Right lobe of liver (tissue), 6 donors: ENCODE data around the gene GGTA1. TPM values are rescaled to one million over a fixed set of nuclear protein-coding genes. Genes with fewer than 3 reads are reported as not detected.

Experiments
- ATAC-seq, 4 donors: fragments of 200-7000 bp; cut with Tn5 transposase; one replicate each; pipeline ENCODE4 v1.9.1; 2020; ENCODE audit warnings: mild to moderate bottlenecking in 4 of 4, moderate library complexity in 4 of 4
- DNase-seq, 3 donors: peaks; one replicate each; pipeline ENCODE4 v3.0.0-alpha.2; 2020
- H3K27ac ChIP-seq, 3 donors: fragments of 200-600 bp; one replicate each; pipeline ENCODE4 v1.8.0; 2022
- H3K27me3 ChIP-seq, 2 donors: fragments of 200-600 bp; one replicate each; pipeline ENCODE4 v1.8.0; 2022
- H3K36me3 ChIP-seq, 4 donors: fragments of 200-600 bp; sonication (generic) in 1 of 4; one replicate each; pipeline versions ENCODE4 v1.5.1 to v1.8.0; 2017 to 2022; ENCODE audit warnings: control low read depth in 1 of 4
- H3K4me1 ChIP-seq, 4 donors: fragments of 200-600 bp; sonication (generic) in 1 of 4; one replicate each; pipeline versions ENCODE4 v1.5.1 to v1.8.0; 2017 to 2022; ENCODE audit warnings: control low read depth in 1 of 4
- H3K4me3 ChIP-seq, 3 donors: fragments of 200-600 bp; one replicate each; pipeline ENCODE4 v1.8.0; 2022
- H3K9me3 ChIP-seq, 4 donors: fragments of 200-600 bp; sonication (generic) in 1 of 4; one replicate each; pipeline versions ENCODE4 v1.5.1 to v1.8.0; 2017 to 2022; ENCODE audit warnings: control low read depth in 1 of 4
- CTCF ChIP-seq, 4 donors: fragments of 200-600 bp in 3 of 4; fragments of 450-650 bp in 1 of 4; IDR thresholded peaks; one replicate each; pipeline versions ENCODE4 v1.5.1 to v1.8.0; 2016 to 2022; ENCODE audit warnings: antibody characterized with exemption in 4 of 4, mild to moderate bottlenecking in 2 of 4
- POLR2A ChIP-seq: fragments of 450-650 bp; IDR thresholded peaks from one replicate; pipeline ENCODE4 v1.6.1; 2017; ENCODE audit warnings: antibody characterized with exemption, mild to moderate bottlenecking
- WGBS: methylation state at CpG from one replicate; pipeline ENCODE4 v1.1.6; 2018; ENCODE audit warnings: low coverage, low lambda C conversion rate; ENCODE audit not compliant: insufficient coverage; ENCODE audit errors: missing lambda C conversion rate; 5-methylcytosine and 5-hydroxymethylcytosine counted together
- intact Hi-C, 2 donors: fragments of 100-400 bp; cut with DNase I; formaldehyde crosslinking; loops; one replicate each; pipeline versions ENCODE4 v1.11.2 to v1.14.1; 2022
- total RNA-seq, 6 experiments: library from RNA; depleted of rRNA in 2 of 6; stranded (reverse); fragments of >200 nt in 2 of 6; fragmentation: NEBNext Ultra II Directional in 3 of 6; extraction: Animal tissue kit (Norgen Biotek cat#: 25700) in 3 of 6; gene quantifications; one replicate each; pipeline versions ENCODE4 v1.1.0 to v1.2.4, GENCODE V29; 2016 to 2023
- donor health status: DM: no; HTN: yes; CAD: no.
- donor health status: DM: no; HTN: no; CAD: no.
- donor health status: DM: no; HTN: no; CAD: no.
- donor health status: DM: no; HTN: yes; CAD: no.
- donor health status: DM: no; HTN: yes; CAD: no.

GGTA1 gene
- total RNA-seq, 6 experiments from 2014 or later: 0.43 to 3.5 (median 1.5) TPM

GRCh38 chr9:121542025-121542424 is 42.4 kb upstream of the GGTA1 start:
- Histone ChIP-seq H3K36me3 (no peaks in the 10 kb centered on the region), H3K4me1 (peaks cover 0 to 5% (median 0%) of the 10 kb centered on the region in 4 donors), H3K9me3 (no peaks in the 10 kb centered on the region), H3K4me3 (no peak overlapping the region), H3K27me3 (no peaks in the 10 kb centered on the region), H3K27ac (no peak overlapping the region)
- intact Hi-C loops: loop anchor here (5.0 to 10.0 kb wide), 2 partner anchors 453 to 455 kb away; no protein-coding TSS in a partner anchor
- ATAC-seq (no peak), DNase-seq (no peak)
- no peak for TF ChIP-seq POLR2A
- TF ChIP-seq CTCF (IDR thresholded peaks at IDR 0.05): no peak
- 74% methylated on average over 3 of the region's 4 CpGs for WGBS

- Histone ChIP-seq H3K27me3 (no peaks in the 10 kb centered on the region), H3K4me3 (no peak overlapping the region), H3K36me3 (no peaks in the 10 kb centered on the region), H3K4me1 (peaks cover 0 to 2% (median 0%) of the 10 kb centered on the region in 4 donors), H3K27ac (no peak overlapping the region), H3K9me3 (no peaks in the 10 kb centered on the region)
- ATAC-seq (no peak), DNase-seq (no peak)
- TF ChIP-seq CTCF (IDR thresholded peaks at IDR 0.05) (no peak), POLR2A (no peak)
- WGBS: 66% methylated on average over 2 of the region's 3 CpGs
- intact Hi-C loops: loop anchor here (5.0 to 10.0 kb wide), 2 partner anchors 454 to 456 kb away; no protein-coding TSS in a partner anchor
Measured at GRCh38 chr9:121541256-121541655, 41.6 kb upstream of the GGTA1 start.

- H3K27me3 ChIP-seq: no peaks in the 10 kb centered on the region
- peak; percentile 28 to 73 (median 56) for ATAC-seq
- H3K4me3 ChIP-seq: no peak overlapping the region
- no peaks in the 10 kb centered on the region for H3K4me1 ChIP-seq
- H3K27ac ChIP-seq: no peak overlapping the region
- WGBS: 73% methylated on average over 6 of the region's 7 CpGs
- TF ChIP-seq POLR2A: no peak
- TF ChIP-seq CTCF (IDR thresholded peaks at IDR 0.05): peak in 3 of 4 donors; percentile 5 to 21 (median 7)
- intact Hi-C loops: no loop called here
- DNase-seq: no peak
- H3K36me3 ChIP-seq: no peaks in the 10 kb centered on the region
- H3K9me3 ChIP-seq: no peaks in the 10 kb centered on the region
Measured at GRCh38 chr9:121538221-121538620, 38.6 kb upstream of the GGTA1 start.

GRCh38 chr9:121537283-121537682 is 37.6 kb upstream of the GGTA1 start:
- TF ChIP-seq POLR2A (no peak), CTCF (IDR thresholded peaks at IDR 0.05) (no peak)
- DNase-seq: no peak
- Histone ChIP-seq H3K9me3 (no peaks in the 10 kb centered on the region), H3K27ac (no peak overlapping the region), H3K4me1 (no peaks in the 10 kb centered on the region), H3K27me3 (no peaks in the 10 kb centered on the region), H3K4me3 (no peak overlapping the region), H3K36me3 (no peaks in the 10 kb centered on the region)
- no peak for ATAC-seq
- intact Hi-C loops: no loop called here
- WGBS: 50% methylated on average over 5 of the region's 5 CpGs

GRCh38 chr9:121532881-121533280 is 33.2 kb upstream of the GGTA1 start:
- H3K4me1 ChIP-seq: no peaks in the 10 kb centered on the region
- no peaks in the 10 kb centered on the region for H3K9me3 ChIP-seq
- intact Hi-C loops: no loop called here
- H3K36me3 ChIP-seq: no peaks in the 10 kb centered on the region
- TF ChIP-seq CTCF (IDR thresholded peaks at IDR 0.05) (no peak), POLR2A (no peak)
- no peaks in the 10 kb centered on the region for H3K27me3 ChIP-seq
- 90% methylated on average over 5 of the region's 5 CpGs for WGBS
- DNase-seq: no peak
- ATAC-seq: no peak
- no peak overlapping the region for H3K27ac ChIP-seq
- H3K4me3 ChIP-seq: no peak overlapping the region
